Endothelial cell of umbilical vein (primary cell): ENCODE data around the gene PDE10A.

Source experiments
- EZH2 ChIP-seq: IDR thresholded peaks from 2 replicates; pipeline ENCODE4 v1.6.1; 2012; ENCODE audit warnings: borderline replicate concordance, low read depth, mild to moderate bottlenecking, moderate library complexity, low read length, inconsistent platforms; ENCODE audit not compliant: severe bottlenecking
- FOS ChIP-seq: IDR thresholded peaks from 2 replicates; pipeline ENCODE4 v1.6.1; 2011; ENCODE audit warnings: mild to moderate bottlenecking, low read length, moderate library complexity, borderline replicate concordance; ENCODE audit not compliant: insufficient read depth
- JUN ChIP-seq: IDR thresholded peaks from 2 replicates; pipeline ENCODE4 v1.6.1; 2011; ENCODE audit warnings: borderline replicate concordance, low read depth; ENCODE audit not compliant: insufficient read length, insufficient read depth
- MYC ChIP-seq: IDR thresholded peaks from one replicate; pipeline ENCODE4 v1.6.1; 2011; ENCODE audit warnings: mild to moderate bottlenecking, low read depth, low read length
- POLR2A ChIP-seq: IDR thresholded peaks from 2 replicates; pipeline ENCODE4 v1.6.1; 2012; ENCODE audit warnings: low read depth, mild to moderate bottlenecking, control low read depth, low read length
- POLR2AphosphoS5 ChIP-seq: IDR thresholded peaks from 2 replicates; pipeline ENCODE4 v1.6.1; 2012; ENCODE audit warnings: low read depth, mild to moderate bottlenecking, control low read depth, low read length, moderate library complexity; ENCODE audit not compliant: insufficient read depth
- TF ChIP-seq, protein P1 (sequence below), 2 donors: IDR thresholded peaks; 1 replicate in 1 of 2; 2 replicates in 1 of 2; pipeline ENCODE4 v1.5.1; 2011; ENCODE audit warnings: low read length in 2 of 2, mild to moderate bottlenecking in 2 of 2, moderate library complexity in 2 of 2, control low read depth in 1 of 2, inconsistent platforms in 1 of 2, low read depth in 1 of 2; ENCODE audit not compliant: insufficient read depth in 1 of 2; ENCODE audit errors: extremely low read depth in 1 of 2
- TF ChIP-seq, protein P2 (sequence below): IDR thresholded peaks from 2 replicates; pipeline ENCODE4 v1.6.1; 2011; ENCODE audit not compliant: insufficient read depth, insufficient read length

DNA sequence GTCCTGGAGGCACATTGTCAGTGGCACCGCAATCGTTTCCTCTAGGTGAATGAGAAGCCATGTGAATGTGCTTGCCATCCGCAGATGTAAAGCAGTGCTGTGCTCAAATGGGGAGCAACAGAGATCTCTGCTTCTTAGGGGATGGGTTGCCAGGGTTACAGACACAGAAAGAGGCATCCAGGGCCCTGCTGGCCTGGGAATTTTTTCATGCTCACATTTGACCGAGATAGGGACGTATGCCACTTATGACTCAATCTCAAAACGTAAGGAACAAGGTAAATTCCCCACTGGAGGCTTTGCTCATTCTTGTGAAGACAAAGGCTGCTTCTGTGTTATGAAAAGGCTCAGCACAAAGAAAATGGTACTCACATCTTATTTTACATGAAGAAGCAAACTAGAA, 364.6 kb downstream of the PDE10A start:
- TF ChIP-seq, protein P1, sequence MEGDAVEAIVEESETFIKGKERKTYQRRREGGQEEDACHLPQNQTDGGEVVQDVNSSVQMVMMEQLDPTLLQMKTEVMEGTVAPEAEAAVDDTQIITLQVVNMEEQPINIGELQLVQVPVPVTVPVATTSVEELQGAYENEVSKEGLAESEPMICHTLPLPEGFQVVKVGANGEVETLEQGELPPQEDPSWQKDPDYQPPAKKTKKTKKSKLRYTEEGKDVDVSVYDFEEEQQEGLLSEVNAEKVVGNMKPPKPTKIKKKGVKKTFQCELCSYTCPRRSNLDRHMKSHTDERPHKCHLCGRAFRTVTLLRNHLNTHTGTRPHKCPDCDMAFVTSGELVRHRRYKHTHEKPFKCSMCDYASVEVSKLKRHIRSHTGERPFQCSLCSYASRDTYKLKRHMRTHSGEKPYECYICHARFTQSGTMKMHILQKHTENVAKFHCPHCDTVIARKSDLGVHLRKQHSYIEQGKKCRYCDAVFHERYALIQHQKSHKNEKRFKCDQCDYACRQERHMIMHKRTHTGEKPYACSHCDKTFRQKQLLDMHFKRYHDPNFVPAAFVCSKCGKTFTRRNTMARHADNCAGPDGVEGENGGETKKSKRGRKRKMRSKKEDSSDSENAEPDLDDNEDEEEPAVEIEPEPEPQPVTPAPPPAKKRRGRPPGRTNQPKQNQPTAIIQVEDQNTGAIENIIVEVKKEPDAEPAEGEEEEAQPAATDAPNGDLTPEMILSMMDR (IDR thresholded peaks at IDR 0.05; ENCODE audit: extremely low read depth in 1 of 2, insufficient read depth in 1 of 2, low read depth in 1 of 2, low read length in 2 of 2), result no peak
- TF ChIP-seq POLR2A, result no peak
- TF ChIP-seq, protein P2, sequence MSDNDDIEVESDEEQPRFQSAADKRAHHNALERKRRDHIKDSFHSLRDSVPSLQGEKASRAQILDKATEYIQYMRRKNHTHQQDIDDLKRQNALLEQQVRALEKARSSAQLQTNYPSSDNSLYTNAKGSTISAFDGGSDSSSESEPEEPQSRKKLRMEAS, result no peak
- TF ChIP-seq POLR2AphosphoS5, result no peak
- no peak for TF ChIP-seq EZH2
- no peak for TF ChIP-seq JUN
- no peak for TF ChIP-seq FOS
- TF ChIP-seq MYC, result no peak
